Astrocyte (in vitro differentiated cells and primary cell): ENCODE results near the gene UNC5B. TPM values are rescaled to one million over a fixed set of nuclear protein-coding genes. Genes with fewer than 3 reads are reported as not detected.

Source experiments
- DNase-seq: peaks from one replicate; pipeline ENCODE4 v3.0.0-alpha.2; 2010; ENCODE audit warnings: low read depth
- FAIRE-seq: peaks from 2 replicates; lab custom pipeline; 2011; peaks lifted over from hg19 to GRCh38; lab: Jason Lieb, UNC
- H2AFZ ChIP-seq: 2 replicates; pipeline ENCODE4 v1.6.0; 2012; ENCODE audit warnings: low read depth, low read length, inconsistent platforms
- H3K27ac ChIP-seq: 2 replicates; pipeline ENCODE4 v1.5.1; 2011; ENCODE audit warnings: low read depth, low read length, inconsistent platforms
- H3K27me3 ChIP-seq: 2 replicates; pipeline ENCODE4 v1.6.0; 2011; ENCODE audit warnings: low read length, inconsistent platforms; ENCODE audit not compliant: insufficient read depth
- H3K36me3 ChIP-seq: 2 replicates; pipeline ENCODE4 v1.5.1; 2011; ENCODE audit warnings: low read length, inconsistent platforms; ENCODE audit not compliant: insufficient read depth
- H3K4me1 ChIP-seq: 2 replicates; pipeline ENCODE4 v1.5.1; 2011; ENCODE audit warnings: low read length, inconsistent platforms; ENCODE audit not compliant: insufficient read depth
- H3K4me2 ChIP-seq: 2 replicates; pipeline ENCODE4 v1.6.0; 2012; ENCODE audit warnings: low read length, inconsistent platforms
- H3K4me3 ChIP-seq: 2 replicates; pipeline ENCODE4 v1.5.1; 2011; ENCODE audit warnings: low read depth, mild to moderate bottlenecking, low read length, inconsistent platforms; ENCODE audit not compliant: insufficient read depth
- H3K79me2 ChIP-seq: 2 replicates; pipeline ENCODE4 v1.6.0; 2012; ENCODE audit warnings: mild to moderate bottlenecking, low read length, inconsistent platforms; ENCODE audit not compliant: insufficient read depth
- H3K9ac ChIP-seq: 2 replicates; pipeline ENCODE4 v1.6.0; 2012; ENCODE audit warnings: mild to moderate bottlenecking, low read length, inconsistent platforms
- H3K9me3 ChIP-seq: 2 replicates; pipeline ENCODE4 v1.5.1; 2012; ENCODE audit warnings: low read depth, mild to moderate bottlenecking, low read length, inconsistent platforms; ENCODE audit not compliant: insufficient read depth
- H4K20me1 ChIP-seq: 2 replicates; pipeline ENCODE4 v1.6.0; 2012; ENCODE audit warnings: low read length, inconsistent platforms; ENCODE audit not compliant: insufficient read depth
- H3K27ac Mint-ChIP-seq: one replicate; pipeline ENCODE4 v1.8.0; 2021; ENCODE audit warnings: mild to moderate bottlenecking, mixed read lengths; ENCODE audit not compliant: unreplicated experiment
- H3K27me3 Mint-ChIP-seq: one replicate; pipeline ENCODE4 v1.8.0; 2021; ENCODE audit warnings: low read depth, mixed read lengths; ENCODE audit not compliant: unreplicated experiment
- H3K36me3 Mint-ChIP-seq: one replicate; pipeline ENCODE4 v1.8.0; 2021; ENCODE audit warnings: low read depth, mixed read lengths; ENCODE audit not compliant: unreplicated experiment
- H3K4me1 Mint-ChIP-seq: one replicate; pipeline ENCODE4 v1.8.0; 2021; ENCODE audit warnings: low read depth, mixed read lengths; ENCODE audit not compliant: unreplicated experiment
- H3K4me3 Mint-ChIP-seq: one replicate; pipeline ENCODE4 v1.8.0; 2021; ENCODE audit warnings: mild to moderate bottlenecking, moderate library complexity, mixed read lengths; ENCODE audit not compliant: unreplicated experiment
- H3K9me3 Mint-ChIP-seq: one replicate; pipeline ENCODE4 v1.8.0; 2021; ENCODE audit warnings: mild to moderate bottlenecking, mixed read lengths; ENCODE audit not compliant: unreplicated experiment
- CTCF ChIP-seq: IDR thresholded peaks from 2 replicates; pipeline ENCODE4 v1.5.1; 2011; ENCODE audit warnings: low read depth, mild to moderate bottlenecking, inconsistent platforms, low read length, moderate library complexity; ENCODE audit not compliant: insufficient read depth
- EZH2 ChIP-seq: IDR thresholded peaks from 2 replicates; pipeline ENCODE4 v1.6.1; 2012; ENCODE audit warnings: mild to moderate bottlenecking, low read length, inconsistent platforms; ENCODE audit not compliant: insufficient read depth
- total RNA-seq: library from RNA; stranded (reverse); gene quantifications from 2 replicates; pipeline ENCODE4 v1.2.1, GENCODE V29; 2021

UNC5B gene
- total RNA-seq, 1 donor from 2014 or later: 15.0 TPM

GRCh38 chr10:71347587-71348395, 135.4 kb downstream of the UNC5B start:
- peaks cover 4% of the 10 kb centered on the region for H3K4me1 Mint-ChIP-seq
- H3K27me3 ChIP-seq: no peaks in the 10 kb centered on the region

GRCh38 chr10:71348850-71349249, 136.5 kb downstream of the UNC5B start:
- Mint-ChIP-seq H3K9me3 (no peaks in the 10 kb centered on the region), H3K36me3 (peaks cover 9% of the 10 kb centered on the region), H3K27me3 (peaks cover 76% of the 10 kb centered on the region), H3K4me1 (peaks cover 1% of the 10 kb centered on the region), H3K27ac (peak overlapping the region; percentile 47), H3K4me3 (no peak overlapping the region)
- Histone ChIP-seq H4K20me1 (peaks cover 5% of the 10 kb centered on the region), H3K27ac (no peak overlapping the region), H3K4me3 (no peak overlapping the region), H3K9ac (no peak overlapping the region), H2AFZ (no peak overlapping the region), H3K4me2 (no peak overlapping the region), H3K27me3 (no peaks in the 10 kb centered on the region), H3K9me3 (no peaks in the 10 kb centered on the region), H3K4me1 (peaks cover 3% of the 10 kb centered on the region), H3K79me2 (no peaks in the 10 kb centered on the region), H3K36me3 (no peaks in the 10 kb centered on the region)
- FAIRE-seq (no peak), DNase-seq (no peak)
- TF ChIP-seq EZH2: no peak
- TF ChIP-seq CTCF: no peak

More at GRCh38 chr10:71347587-71348395, 135.4 kb downstream of the UNC5B start:
- Histone ChIP-seq H3K36me3 (no peaks in the 10 kb centered on the region), H3K4me1 (peaks cover 3% of the 10 kb centered on the region), H3K4me2 (no peak overlapping the region), H3K4me3 (no peak overlapping the region), H2AFZ (no peak overlapping the region), H4K20me1 (peaks cover 5% of the 10 kb centered on the region), H3K9me3 (no peaks in the 10 kb centered on the region), H3K9ac (no peak overlapping the region), H3K27ac (no peak overlapping the region), H3K79me2 (no peaks in the 10 kb centered on the region)
- FAIRE-seq (no peak), DNase-seq (no peak)
- H3K9me3 Mint-ChIP-seq: no peaks in the 10 kb centered on the region
- H3K27me3 Mint-ChIP-seq: peaks cover 66% of the 10 kb centered on the region
- TF ChIP-seq CTCF (no peak), EZH2 (no peak)
- peaks cover 3% of the 10 kb centered on the region for H3K36me3 Mint-ChIP-seq
- no peak overlapping the region for H3K27ac Mint-ChIP-seq
- no peak overlapping the region for H3K4me3 Mint-ChIP-seq

GRCh38 chr10:71349406-71349805, 137.0 kb downstream of the UNC5B start:
- no peak for FAIRE-seq
- peak overlapping the region; percentile 56 for H3K27ac Mint-ChIP-seq

More at GRCh38 chr10:71349406-71349805, 137.0 kb downstream of the UNC5B start:
- Mint-ChIP-seq H3K4me1 (no peaks in the 10 kb centered on the region), H3K36me3 (peaks cover 9% of the 10 kb centered on the region), H3K4me3 (no peak overlapping the region), H3K27me3 (peaks cover 73% of the 10 kb centered on the region), H3K9me3 (no peaks in the 10 kb centered on the region)
- no peak overlapping the region for H2AFZ ChIP-seq
- H3K36me3 ChIP-seq: no peaks in the 10 kb centered on the region
- H4K20me1 ChIP-seq: peaks cover 5% of the 10 kb centered on the region
- H3K9me3 ChIP-seq: no peaks in the 10 kb centered on the region
- DNase-seq: peak; percentile 51
- no peaks in the 10 kb centered on the region for H3K79me2 ChIP-seq
- H3K27ac ChIP-seq: no peak overlapping the region
- H3K27me3 ChIP-seq: no peaks in the 10 kb centered on the region
- TF ChIP-seq EZH2 (no peak), CTCF (no peak)
- H3K4me2 ChIP-seq: no peak overlapping the region
- H3K9ac ChIP-seq: no peak overlapping the region
- H3K4me3 ChIP-seq: no peak overlapping the region
- H3K4me1 ChIP-seq: peaks cover 3% of the 10 kb centered on the region
